DOHH2 (cell line): ENCODE measurements around the gene RAPGEF1.

Experiments
- EZH2phosphoT487 ChIP-seq: fragments of 200-600 bp; sonication (generic); IDR thresholded peaks from 2 replicates; pipeline ENCODE4 v1.6.1; 2017; ENCODE audit warnings: borderline replicate concordance, mild to moderate bottlenecking, antibody characterized with exemption, low read length, moderate library complexity, mixed read lengths
- TF ChIP-seq, protein P1 (sequence below): fragments of 200-600 bp; sonication (generic); IDR thresholded peaks from one replicate; pipeline ENCODE4 v1.5.1; 2014; ENCODE audit warnings: antibody characterized with exemption, mild to moderate bottlenecking, low read depth, low read length; ENCODE audit not compliant: poor library complexity, severe bottlenecking

GRCh38 chr9:131720330-131720729, 19.5 kb downstream of the RAPGEF1 start:
- TF ChIP-seq, protein P1, sequence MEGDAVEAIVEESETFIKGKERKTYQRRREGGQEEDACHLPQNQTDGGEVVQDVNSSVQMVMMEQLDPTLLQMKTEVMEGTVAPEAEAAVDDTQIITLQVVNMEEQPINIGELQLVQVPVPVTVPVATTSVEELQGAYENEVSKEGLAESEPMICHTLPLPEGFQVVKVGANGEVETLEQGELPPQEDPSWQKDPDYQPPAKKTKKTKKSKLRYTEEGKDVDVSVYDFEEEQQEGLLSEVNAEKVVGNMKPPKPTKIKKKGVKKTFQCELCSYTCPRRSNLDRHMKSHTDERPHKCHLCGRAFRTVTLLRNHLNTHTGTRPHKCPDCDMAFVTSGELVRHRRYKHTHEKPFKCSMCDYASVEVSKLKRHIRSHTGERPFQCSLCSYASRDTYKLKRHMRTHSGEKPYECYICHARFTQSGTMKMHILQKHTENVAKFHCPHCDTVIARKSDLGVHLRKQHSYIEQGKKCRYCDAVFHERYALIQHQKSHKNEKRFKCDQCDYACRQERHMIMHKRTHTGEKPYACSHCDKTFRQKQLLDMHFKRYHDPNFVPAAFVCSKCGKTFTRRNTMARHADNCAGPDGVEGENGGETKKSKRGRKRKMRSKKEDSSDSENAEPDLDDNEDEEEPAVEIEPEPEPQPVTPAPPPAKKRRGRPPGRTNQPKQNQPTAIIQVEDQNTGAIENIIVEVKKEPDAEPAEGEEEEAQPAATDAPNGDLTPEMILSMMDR: no peak
- no peak for TF ChIP-seq EZH2phosphoT487
